IMR-90 (cell line): ENCODE measurements around the gene ARHGAP19. TPM values are rescaled to one million over a fixed set of nuclear protein-coding genes. Genes with fewer than 3 reads are reported as not detected.

ENCODE experiments used
- ATAC-seq: fragments of 200-7000 bp; cut with Tn5 transposase; 2 replicates; pipeline ENCODE4 v1.9.1; 2020; ENCODE audit warnings: low read depth, mild to moderate bottlenecking, moderate library complexity
- BruUV-seq: library from RNA; stranded (reverse); fragments of 400-500 nt; replicated peaks from 2 replicates; lab custom pipeline; 2021; lab: Mats Ljungman, UMichigan
- CTCF ChIA-PET: fragments of 300-600 bp; formaldehyde crosslinking; extraction: SDS; loops from one replicate; lab custom pipeline; 2021; ENCODE audit warnings: antibody characterized with exemption; lab: Yijun Ruan, JAX
- POLR2A ChIA-PET: fragments of 300-600 bp; sonication (Branson Sonifier 250); formaldehyde crosslinking; loops from one replicate; lab custom pipeline; 2022; ENCODE audit warnings: antibody characterized with exemption; ENCODE audit not compliant: unreplicated experiment; lab: Charles Lee
- DNase-seq: peaks from one replicate; pipeline ENCODE4 v3.0.0; 2013
- H2AFZ ChIP-seq: replicated peaks from 2 replicates; pipeline ENCODE3; 2013; ENCODE audit warnings: low read length, mild to moderate bottlenecking; ENCODE audit not compliant: poor library complexity
- H2AK5ac ChIP-seq: 2 replicates; pipeline ENCODE4 v1.6.1; 2013; ENCODE audit warnings: low read depth, low read length, inconsistent platforms
- H2AK9ac ChIP-seq: replicated peaks from 2 replicates; pipeline ENCODE3; 2013; ENCODE audit warnings: mild to moderate bottlenecking, low read depth, low read length, moderate library complexity; ENCODE audit not compliant: poor library complexity
- H2BK120ac ChIP-seq: 2 replicates; pipeline ENCODE4 v1.6.1; 2013; ENCODE audit warnings: low read depth, low read length, inconsistent platforms
- H2BK15ac ChIP-seq: 3 replicates; pipeline ENCODE4 v1.6.1; 2013; ENCODE audit warnings: low read depth, low read length, inconsistent platforms
- H2BK20ac ChIP-seq: 2 replicates; pipeline ENCODE4 v1.6.1; 2013; ENCODE audit warnings: low read depth, mild to moderate bottlenecking, inconsistent platforms, low read length, moderate library complexity
- H2BK5ac ChIP-seq: 2 replicates; pipeline ENCODE4 v1.6.1; 2013; ENCODE audit warnings: mild to moderate bottlenecking, low read depth, low read length, inconsistent platforms; ENCODE audit not compliant: poor library complexity, severe bottlenecking
- H3K14ac ChIP-seq: replicated peaks from 2 replicates; pipeline ENCODE4 v1.6.1; 2013; ENCODE audit warnings: low read depth, low read length, inconsistent platforms
- H3K18ac ChIP-seq: 2 replicates; pipeline ENCODE4 v1.6.1; 2013; ENCODE audit warnings: low read depth, low read length, control low read depth
- H3K23ac ChIP-seq: 2 replicates; pipeline ENCODE4 v1.6.1; 2013; ENCODE audit warnings: low read depth, low read length, inconsistent platforms
- H3K27ac ChIP-seq: 2 replicates; pipeline ENCODE4 v1.5.1; 2013; ENCODE audit warnings: mild to moderate bottlenecking, control low read depth, low read length; ENCODE audit not compliant: insufficient read depth
- H3K27me3 ChIP-seq: 2 replicates; pipeline ENCODE4 v1.6.1; 2013; ENCODE audit warnings: low read length; ENCODE audit not compliant: control insufficient read depth, insufficient read depth
- H3K36me3 ChIP-seq: 2 replicates; pipeline ENCODE4 v1.6.1; 2013; ENCODE audit warnings: low read length, mixed read lengths; ENCODE audit not compliant: control insufficient read depth, insufficient read depth
- H3K4ac ChIP-seq: 2 replicates; pipeline ENCODE4 v1.6.1; 2013; ENCODE audit warnings: low read depth, low read length, inconsistent platforms
- H3K4me1 ChIP-seq: 2 replicates; pipeline ENCODE4 v1.6.1; 2013; ENCODE audit warnings: low read length, mixed read lengths; ENCODE audit not compliant: control insufficient read depth, insufficient read depth
- H3K4me2 ChIP-seq: 2 replicates; pipeline ENCODE4 v1.6.1; 2013; ENCODE audit warnings: low read depth, mild to moderate bottlenecking, control low read depth, low read length, moderate library complexity
- H3K4me3 ChIP-seq: 2 replicates; pipeline ENCODE4 v1.5.1; 2013; ENCODE audit warnings: low read depth, mild to moderate bottlenecking, control low read depth, low read length, moderate library complexity; ENCODE audit not compliant: insufficient read depth
- H3K56ac ChIP-seq: 2 replicates; pipeline ENCODE4 v1.6.1; 2013; ENCODE audit warnings: low read length, inconsistent platforms; ENCODE audit not compliant: insufficient read depth; ENCODE audit errors: extremely low read depth
- H3K79me1 ChIP-seq, 2 experiments: 2 replicates each; pipeline ENCODE4 v1.6.1; 2013; ENCODE audit warnings: low read length in 2 of 2, inconsistent platforms in 1 of 2, low read depth in 1 of 2
- H3K9ac ChIP-seq: 2 replicates; pipeline ENCODE4 v1.6.1; 2013; ENCODE audit warnings: low read depth, low read length, control low read depth
- H3K9me1 ChIP-seq: 2 replicates; pipeline ENCODE4 v1.6.1; 2013; ENCODE audit warnings: low read length, inconsistent platforms; ENCODE audit not compliant: insufficient read depth
- H3K9me3 ChIP-seq: 2 replicates; pipeline ENCODE4 v1.6.1; 2013; ENCODE audit warnings: low read length; ENCODE audit not compliant: control insufficient read depth, insufficient read depth
- H4K20me1 ChIP-seq: 2 replicates; pipeline ENCODE4 v1.6.1; 2013; ENCODE audit warnings: low read length, inconsistent platforms; ENCODE audit not compliant: insufficient read depth
- H4K5ac ChIP-seq: 2 replicates; pipeline ENCODE4 v1.6.1; 2013; ENCODE audit warnings: mild to moderate bottlenecking, low read depth, low read length, control low read depth
- H4K8ac ChIP-seq, 2 experiments: 2 replicates each; pipeline ENCODE4 v1.6.1; 2013; ENCODE audit warnings: low read depth in 2 of 2, low read length in 2 of 2, control low read depth in 1 of 2, inconsistent platforms in 1 of 2
- H4K91ac ChIP-seq: 2 replicates; pipeline ENCODE4 v1.6.1; 2013; ENCODE audit warnings: low read depth, low read length, inconsistent platforms; ENCODE audit not compliant: insufficient read depth
- FOS ChIP-seq: fragments of 150-350 bp; IDR thresholded peaks from 2 replicates; pipeline ENCODE4 v1.6.1; 2016; ENCODE audit warnings: low read depth, low read length
- NFE2L2 ChIP-seq: fragments of 150-350 bp; IDR thresholded peaks from 2 replicates; pipeline ENCODE4 v1.6.1; 2016; ENCODE audit warnings: low read depth, mild to moderate bottlenecking, low read length
- WGBS, 2 experiments: methylation state at CpG; one replicate each; pipeline versions ENCODE4 v1.1.5 to v1.1.7; 2013; ENCODE audit warnings: missing lambda C conversion rate in 2 of 2; ENCODE audit not compliant: insufficient read length in 1 of 2; ENCODE audit errors: extremely low coverage in 2 of 2; 5-methylcytosine and 5-hydroxymethylcytosine counted together
- dilution Hi-C: fragments of 300-500 bp; cut with HindIII; formaldehyde crosslinking; loops from one replicate; pipeline ENCODE4 v1.14.3; 2018; ENCODE audit warnings: low sequenced_read_pairs; ENCODE audit not compliant: unreplicated experiment
- in situ Hi-C: fragments of 300-500 bp; cut with MboI; formaldehyde crosslinking; loops from 3 replicates; pipeline ENCODE4 v1.14.3; 2019; ENCODE audit warnings: low sequenced_read_pairs, inconsistent platforms, mixed read lengths
- intact Hi-C: fragments of 100-400 bp; cut with micrococcal nuclease; formaldehyde crosslinking; loops from 2 replicates; pipeline ENCODE4 v1.10.0; 2022
- polyA plus RNA-seq, 3 experiments: library from polyadenylated mRNA; depleted of rRNA; stranded (reverse); fragments of >200 nt; gene quantifications; 2 replicates each; pipeline ENCODE4 v1.2.3, GENCODE V29; 2012; ENCODE audit warnings: low replicate concordance in 1 of 3
- total RNA-seq: library from RNA; depleted of rRNA; stranded (reverse); fragments of >200 nt; gene quantifications from 2 replicates; pipeline ENCODE4 v1.2.3, GENCODE V29; 2012

Gene ARHGAP19
- total and polyA plus RNA-seq, 2 of the 4 experiments (the other 2 are of a cell fraction), result 6.3 to 7.0 TPM

DNA sequence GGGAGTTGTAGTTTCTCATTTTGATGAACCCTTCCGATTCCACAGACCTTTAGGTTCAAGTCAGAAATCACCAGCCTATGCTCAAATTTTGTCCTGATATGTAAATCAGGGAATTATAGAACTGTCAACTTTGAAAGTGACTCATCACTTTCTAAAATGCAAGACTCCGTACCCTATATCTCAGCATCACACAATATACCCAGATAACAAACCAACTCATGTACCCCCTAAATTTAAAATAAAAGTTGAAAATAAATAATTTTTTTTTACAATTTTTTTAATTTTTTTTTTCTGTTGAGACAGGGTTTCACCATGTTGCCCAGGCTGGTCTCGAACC lies 393 bp upstream of the ARHGAP19 start:
- intact Hi-C loops (loop anchor here (1.0 to 2.0 kb wide), 2 partner anchors 26 to 39 kb away; partner anchors contain the start of gene FRAT1), dilution Hi-C loops (no loop called here), in situ Hi-C loops (no loop called here)
- Histone ChIP-seq H3K14ac (no peak overlapping the region), H3K9me3 (no peaks in the 10 kb centered on the region), H4K91ac (no peak overlapping the region), H2BK15ac (no peak overlapping the region), H3K18ac (no peak overlapping the region), H4K20me1 (no peaks in the 10 kb centered on the region), H3K4ac (no peak overlapping the region), H3K27me3 (no peaks in the 10 kb centered on the region), H3K9ac (no peak overlapping the region), H3K23ac (no peak overlapping the region), H2AK5ac (no peak overlapping the region), H3K79me1 (peaks cover 10 to 25% of the 10 kb centered on the region in 2 experiments), H3K9me1 (no peaks in the 10 kb centered on the region; the same call in 1 of the 2 replicates), H2AFZ (no peak overlapping the region), H4K8ac (no peak overlapping the region), H2BK5ac (no peak overlapping the region), H3K4me3 (no peak overlapping the region), H3K4me2 (peak overlapping the region; percentile 44; the same call in 1 of the 2 replicates), H2AK9ac (no peak overlapping the region), H3K56ac (no peak overlapping the region), H2BK120ac (no peak overlapping the region), H3K4me1 (no peaks in the 10 kb centered on the region), H4K5ac (no peak overlapping the region), H3K27ac (no peak overlapping the region), H3K36me3 (no peaks in the 10 kb centered on the region), H2BK20ac (no peak overlapping the region)
- DNase-seq (no peak), ATAC-seq (no peak)
- ChIA-PET CTCF (interaction anchor here (1.0 kb wide), 1 partner anchor 122 kb away, joined by 3 read pairs; no protein-coding TSS in a partner anchor), POLR2A (no interaction called here)
- TF ChIP-seq FOS (no peak), NFE2L2 (0 out of 2 replicates have a peak, but pooled peaks have one; percentile 36)
- WGBS, 2 experiments, result no CpG with 5 or more reads among the region's 3 CpGs
- BruUV-seq, result no TSS peak
